GM21825 (cell line): ENCODE results near the gene HCK.
"Not testable (repeated sequence)": the region's sequence is repeated elsewhere in the genome, so short reads cannot be mapped to it uniquely, and the experiment has no call there.

Experiments
- ATAC-seq: cut with Tn5 transposase; IDR thresholded peaks from one replicate; pipeline ENCODE4 v1.9.1; 2021; ENCODE audit warnings: mild to moderate bottlenecking, moderate library complexity; ENCODE audit not compliant: unreplicated experiment

HCK gene

GRCh38 chr20:32028647-32029372 lies 23.2 kb upstream of the HCK start:
- ATAC-seq = no peak

- ATAC-seq = no peak
Observed at GRCh38 chr20:32029561-32029960, 22.5 kb upstream of the HCK start.

- ATAC-seq = no peak
Observed at GRCh38 chr20:32031007-32031958, 20.8 kb upstream of the HCK start.

- no peak for ATAC-seq
Observed at GRCh38 chr20:32033316-32033715, 18.7 kb upstream of the HCK start.

- not testable (repeated sequence) for ATAC-seq
Observed at GRCh38 chr20:32033721-32034120, 18.3 kb upstream of the HCK start.

DNA sequence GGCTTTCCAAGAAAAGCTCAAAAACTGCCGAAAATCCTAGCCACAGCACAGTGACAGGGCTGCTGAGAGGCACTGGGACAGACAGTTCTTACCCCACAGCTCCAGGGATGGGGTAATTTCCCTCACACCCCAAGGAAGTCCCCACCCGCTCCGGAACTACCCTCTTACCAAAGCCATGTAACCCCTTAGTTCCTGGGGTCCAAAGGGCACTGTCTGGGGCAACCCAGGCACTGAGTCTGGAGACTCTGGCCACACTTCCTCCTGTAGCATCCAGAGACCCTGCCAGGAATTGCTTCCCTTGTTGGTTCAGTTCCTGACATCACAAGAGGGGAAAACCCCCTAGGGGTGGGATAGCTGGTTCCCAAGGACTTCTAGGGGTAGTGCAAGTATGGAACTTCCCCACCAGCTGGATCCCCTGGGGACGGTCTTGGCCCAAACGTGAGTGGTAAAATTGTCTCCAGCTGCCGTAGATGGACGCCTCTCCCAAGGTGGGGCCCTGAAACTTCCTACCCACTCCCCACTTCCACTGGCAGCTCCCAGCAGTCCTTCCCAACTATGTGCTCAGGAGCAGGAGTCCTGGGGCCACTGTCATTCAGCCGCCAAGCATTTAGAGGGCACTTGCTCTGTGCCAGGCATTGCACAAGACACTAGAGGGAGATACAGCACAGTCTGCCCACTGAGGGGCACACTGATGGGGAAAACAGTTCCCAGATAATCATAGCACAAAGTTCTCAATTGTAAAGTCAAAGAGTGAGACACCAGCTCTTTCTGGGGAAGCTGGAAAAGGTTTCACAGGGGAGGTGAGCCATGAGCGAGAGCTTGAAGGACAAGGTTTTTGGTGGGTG lies 17.2 kb upstream of the HCK start:
- ATAC-seq = no peak

- no peak for ATAC-seq
Observed at GRCh38 chr20:32035426-32035779, 16.6 kb upstream of the HCK start.

- no peak for ATAC-seq
Observed at GRCh38 chr20:32036252-32036651, 15.8 kb upstream of the HCK start.

GRCh38 chr20:32036716-32037485 lies 15.1 kb upstream of the HCK start:
- ATAC-seq = no peak

GRCh38 chr20:32037929-32038328 lies 14.1 kb upstream of the HCK start:
- no peak for ATAC-seq

GRCh38 chr20:32040142-32040953 lies 11.7 kb upstream of the HCK start:
- ATAC-seq = no peak

- no peak for ATAC-seq
Observed at GRCh38 chr20:32045999-32046398, 6.0 kb upstream of the HCK start.

DNA sequence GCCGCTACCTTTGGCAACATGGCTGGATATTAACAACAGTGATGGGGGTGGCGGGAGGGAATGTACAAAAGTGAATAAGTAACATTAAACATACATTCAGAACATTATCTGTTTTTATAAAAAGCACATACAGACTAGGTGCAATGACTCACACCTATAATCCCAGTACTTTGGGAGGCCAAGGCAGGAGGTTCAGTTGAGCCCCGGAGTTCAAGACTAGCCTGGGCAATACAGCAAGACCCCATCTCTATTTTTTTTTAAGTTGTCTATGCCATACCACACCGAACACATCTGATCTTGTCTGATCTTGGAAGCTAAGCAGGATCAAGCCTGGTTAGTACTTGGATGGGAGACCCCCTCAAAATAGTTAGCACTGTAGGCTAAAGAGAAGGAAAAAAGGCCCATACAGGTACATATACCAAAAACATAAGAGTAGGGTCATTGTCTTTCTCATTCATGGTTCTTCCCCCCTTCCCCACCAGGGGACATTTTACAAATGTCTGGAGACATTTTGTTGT lies 1.7 kb upstream of the HCK start:
- no peak for ATAC-seq

DNA sequence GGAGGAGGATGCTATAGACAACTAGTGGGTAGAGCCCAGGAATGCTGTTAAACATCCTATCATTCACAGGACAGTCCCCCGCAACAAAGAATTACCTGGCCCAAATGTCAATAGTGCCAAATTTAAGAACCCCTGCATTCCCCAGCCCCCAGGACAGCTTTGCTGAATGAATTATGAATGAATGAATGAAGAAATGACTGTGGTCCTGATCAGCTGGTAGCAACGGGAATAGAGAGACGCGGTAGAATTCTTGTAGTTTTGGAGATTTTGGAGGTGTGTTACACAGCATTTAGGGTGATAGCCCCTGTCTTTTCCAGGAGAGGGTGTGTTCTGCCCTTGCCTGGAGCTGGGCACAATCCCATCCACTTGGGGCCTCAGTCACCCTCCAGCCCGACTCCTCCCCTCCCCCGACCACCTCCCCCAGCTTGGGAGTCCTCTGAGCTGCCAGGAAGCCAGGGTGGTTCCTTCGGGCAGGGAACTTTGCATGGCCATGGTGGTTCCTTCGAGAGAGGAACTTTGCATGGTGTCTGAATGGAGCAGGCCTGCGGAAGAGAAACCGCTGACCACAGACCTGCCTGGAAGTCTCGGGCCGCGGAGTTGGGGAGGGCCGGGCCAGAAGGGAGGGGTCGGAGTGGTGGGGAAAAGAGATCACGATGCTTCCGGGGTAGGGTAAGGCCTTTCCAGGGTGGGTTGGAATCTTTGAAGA lies 1.0 kb upstream of the HCK start:
- ATAC-seq = no peak

- ATAC-seq = no peak
Observed at GRCh38 chr20:32051720-32052089, 337 bp upstream of the HCK start.

DNA sequence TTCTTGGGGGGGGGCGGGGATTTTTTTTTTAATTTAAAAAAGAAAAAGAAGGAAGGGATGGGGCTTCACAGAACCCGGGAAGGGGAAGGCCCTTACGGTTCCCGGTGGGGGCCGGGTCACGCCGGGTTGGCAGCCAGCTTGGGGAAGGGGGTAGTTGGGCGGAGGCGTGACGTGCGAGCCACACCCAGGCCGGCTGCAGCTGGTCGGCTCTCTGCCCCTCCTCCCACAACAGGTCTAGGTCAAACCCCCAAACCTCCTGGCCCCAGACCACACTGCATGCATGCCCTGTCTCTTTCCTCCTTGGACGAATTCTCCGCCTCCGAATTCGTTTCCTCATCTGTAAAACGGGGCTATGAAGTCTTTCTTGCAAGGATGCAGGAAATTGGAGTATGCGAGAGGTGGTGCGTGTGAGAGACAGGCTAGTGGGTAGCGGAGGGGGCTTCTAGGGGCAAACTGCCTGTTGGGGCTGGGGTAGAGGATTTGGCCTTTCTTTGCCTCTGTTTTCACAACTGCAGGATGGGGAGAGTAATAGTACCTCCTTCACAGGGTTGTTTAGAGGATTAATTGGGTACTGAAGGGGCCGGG lies 828 bp downstream of the HCK start:
- no peak for ATAC-seq

DNA sequence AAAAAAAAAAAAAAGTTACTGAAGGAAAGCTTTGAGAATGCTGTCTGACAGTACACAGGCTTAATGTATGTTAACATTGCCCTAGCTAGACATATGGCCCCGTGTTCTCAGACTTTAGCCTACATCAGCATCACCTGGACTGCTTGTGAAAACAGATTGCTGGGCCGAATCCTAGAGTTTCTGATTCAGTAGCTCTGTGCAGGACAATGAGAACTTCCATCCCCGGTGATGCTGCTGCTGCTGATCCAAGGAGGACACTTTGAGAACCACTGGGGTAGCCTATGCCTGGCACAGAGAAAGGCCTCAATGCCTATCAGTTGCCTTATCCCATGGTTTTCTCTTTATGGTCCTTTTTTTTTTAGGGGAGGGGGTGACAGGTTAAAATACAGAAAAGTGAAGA lies 1.6 kb downstream of the HCK start:
- ATAC-seq = no peak

GRCh38 chr20:32056708-32057483 lies 4.9 kb downstream of the HCK start:
- no peak for ATAC-seq
